Left colon (tissue), 2 donors: ENCODE measurements around the gene VSIG10L. TPM values are rescaled to one million over a fixed set of nuclear protein-coding genes. Genes with fewer than 3 reads are reported as not detected.

Experiments used
- ATAC-seq: fragments of 200-7000 bp; cut with Tn5 transposase; one replicate; pipeline ENCODE4 v1.9.1; 2020; ENCODE audit warnings: mild to moderate bottlenecking, moderate library complexity
- DNase-seq, 2 donors: peaks; one replicate each; pipeline ENCODE4 v3.0.0-alpha.2; 2020
- intact Hi-C, 2 donors: fragments of 100-400 bp; cut with DNase I in 1 of 2; cut with micrococcal nuclease in 1 of 2; formaldehyde crosslinking; loops; one replicate each; pipeline versions ENCODE4 v1.11.2 to v1.14.0; 2022; cut with DNase I, micrococcal nuclease
- total RNA-seq, 2 donors: library from RNA; stranded (reverse); fragmentation: NEBNext Ultra II Directional; extraction: Animal tissue kit (Norgen Biotek cat#: 25700); gene quantifications; one replicate each; pipeline ENCODE4 v1.2.1, GENCODE V29; 2021
- donor health status: DM: no; HTN: no; CAD: no.
- donor health status: DM: yes; HTN: yes; CAD: no.

Gene VSIG10L
- total RNA-seq, 2 donors from 2014 or later = 1.7 to 2.1 TPM

GRCh38 chr19:51366389-51367254 is 24.7 kb upstream of the VSIG10L start:
- intact Hi-C loops = no loop called here
- ATAC-seq (peak; percentile 78), DNase-seq (peak; percentile 97 to 100)

GRCh38 chr19:51365965-51366388 is 24.0 kb upstream of the VSIG10L start, which contains the start of gene ETFB:
TSS of gene ETFB (minus strand) at chr19:51366388. CDS start at chr19:51366326, 62 bp downstream.
- DNase-seq (no peak), ATAC-seq (no peak)
- intact Hi-C loops = no loop called here

GRCh38 chr19:51365211-51365964 is 23.4 kb upstream of the VSIG10L start:
- intact Hi-C loops = no loop called here
- peak in 1 of 2 donors; percentile 42 for DNase-seq
- peak; percentile 1 for ATAC-seq

- ATAC-seq = no peak
Measured at GRCh38 chr19:51364200-51365106, 22.5 kb upstream of the VSIG10L start.

GRCh38 chr19:51361239-51361638 is 19.3 kb upstream of the VSIG10L start:
- no peak for ATAC-seq
- no peak for DNase-seq
- intact Hi-C loops = no loop called here

More at GRCh38 chr19:51364200-51365106, 22.5 kb upstream of the VSIG10L start:
- no peak for DNase-seq
- intact Hi-C loops = no loop called here

GRCh38 chr19:51359294-51359693 is 17.4 kb upstream of the VSIG10L start:
- intact Hi-C loops = no loop called here
- DNase-seq (no peak), ATAC-seq (no peak)

DNA sequence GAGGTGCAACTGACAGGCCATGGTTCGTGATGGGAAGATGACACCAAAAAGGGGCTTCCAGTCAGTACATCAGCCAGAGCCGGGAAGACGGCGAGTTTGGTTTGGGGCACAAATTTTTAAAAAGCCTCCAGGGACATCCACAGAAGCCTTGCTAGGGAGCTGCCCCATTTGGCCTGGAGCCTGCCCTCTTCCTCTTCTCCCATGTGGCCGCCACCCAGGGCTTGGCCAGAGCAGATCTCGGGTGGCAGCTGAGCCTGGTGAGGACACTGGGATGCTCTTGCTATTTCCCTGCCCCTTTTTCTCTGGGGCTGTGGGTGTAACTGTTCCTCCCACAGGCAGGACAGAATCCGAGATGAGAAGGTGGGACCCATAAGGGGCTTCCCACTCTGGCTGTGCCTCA is 16.0 kb upstream of the VSIG10L start:
- ATAC-seq (no peak), DNase-seq (no peak)
- intact Hi-C loops = no loop called here

- intact Hi-C loops = no loop called here
- ATAC-seq (no peak), DNase-seq (no peak)
Measured at GRCh38 chr19:51356159-51356801, 14.3 kb upstream of the VSIG10L start.

GRCh38 chr19:51354742-51355148 is 12.8 kb upstream of the VSIG10L start:
- intact Hi-C loops = no loop called here
- DNase-seq (no peak), ATAC-seq (no peak)

- no peak for DNase-seq
- no peak for ATAC-seq
- intact Hi-C loops = no loop called here
Measured at GRCh38 chr19:51354103-51354741, 12.3 kb upstream of the VSIG10L start.

DNA sequence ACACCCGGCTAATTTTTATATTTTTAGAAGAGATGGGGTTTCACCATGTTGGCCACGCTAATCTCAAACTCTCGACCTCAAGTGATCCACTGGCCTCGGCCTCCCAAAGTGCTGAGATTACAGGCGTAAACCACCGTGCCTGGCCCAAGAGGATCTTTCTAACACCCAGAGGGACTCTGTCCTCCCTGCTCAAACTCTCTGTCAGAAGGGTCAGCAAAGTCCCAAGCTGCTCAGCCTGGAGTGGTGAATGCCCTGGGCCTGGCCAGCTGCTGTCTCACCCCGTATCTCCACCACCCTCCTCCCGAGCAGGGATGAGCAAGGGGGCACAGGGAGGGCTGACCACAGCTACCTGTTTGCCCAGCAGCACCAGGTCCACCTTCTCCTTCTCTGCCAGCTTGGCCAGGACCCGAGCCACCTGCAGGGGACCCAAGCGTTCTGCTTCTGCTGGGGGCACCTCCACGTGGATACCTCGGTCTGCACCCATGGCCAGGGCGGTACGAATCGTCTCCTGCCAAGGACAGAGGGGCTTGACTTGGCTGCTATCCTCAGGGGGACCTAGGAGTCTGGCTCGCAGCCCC is 10.9 kb upstream of the VSIG10L start:
- DNase-seq (no peak), ATAC-seq (no peak)
- intact Hi-C loops = no loop called here

GRCh38 chr19:51351266-51351990 is 9.5 kb upstream of the VSIG10L start:
- ATAC-seq = no peak
- intact Hi-C loops = no loop called here
- no peak for DNase-seq

DNA sequence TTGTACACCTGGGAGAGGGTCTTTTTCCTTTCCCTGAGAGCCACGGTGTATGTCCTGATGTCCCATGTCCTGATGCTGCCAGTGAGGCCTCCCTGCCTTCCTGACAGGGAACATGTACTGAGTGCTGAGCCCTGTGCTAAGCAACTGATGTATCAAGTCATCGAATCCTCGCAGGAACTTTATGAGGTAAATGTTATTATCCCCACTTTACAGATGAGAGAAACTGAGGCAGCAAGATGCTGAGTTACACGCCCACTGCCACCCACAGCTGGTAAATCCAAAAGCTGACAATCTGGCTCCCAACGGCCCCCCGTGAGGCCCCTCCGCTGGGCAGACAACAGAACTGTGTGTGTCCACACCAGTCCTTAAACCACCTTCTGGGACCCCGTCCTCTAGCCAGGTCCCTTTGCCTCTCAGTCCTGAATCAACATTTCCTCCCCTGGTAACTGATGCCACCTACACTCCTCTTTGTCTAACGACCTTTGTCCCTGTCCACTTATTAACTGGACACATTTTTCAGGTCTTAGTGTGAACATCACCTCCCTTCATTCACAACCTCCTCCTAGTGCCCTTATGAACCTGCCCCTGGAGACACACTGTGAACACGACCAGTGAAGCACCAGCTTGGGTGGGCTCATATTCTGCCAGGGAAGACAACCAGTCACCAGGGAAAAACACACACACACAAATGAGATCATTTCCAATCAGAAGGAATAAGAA is 5.4 kb upstream of the VSIG10L start:
- DNase-seq = no peak
- ATAC-seq = peak; percentile 31
- intact Hi-C loops = no loop called here

GRCh38 chr19:51346742-51347141 is 4.8 kb upstream of the VSIG10L start:
- DNase-seq (no peak), ATAC-seq (no peak)
- intact Hi-C loops = no loop called here

- ATAC-seq (no peak), DNase-seq (no peak)
- intact Hi-C loops = no loop called here
Measured at GRCh38 chr19:51345076-51345620, 3.2 kb upstream of the VSIG10L start.
